GM19395 (cell line): ENCODE results near the gene PRICKLE1.

ENCODE experiments used
- ATAC-seq: cut with Tn5 transposase; IDR thresholded peaks from one replicate; pipeline ENCODE4 v1.9.1; 2021; ENCODE audit warnings: mild to moderate bottlenecking, moderate library complexity; ENCODE audit not compliant: unreplicated experiment

The PRICKLE1 gene

DNA sequence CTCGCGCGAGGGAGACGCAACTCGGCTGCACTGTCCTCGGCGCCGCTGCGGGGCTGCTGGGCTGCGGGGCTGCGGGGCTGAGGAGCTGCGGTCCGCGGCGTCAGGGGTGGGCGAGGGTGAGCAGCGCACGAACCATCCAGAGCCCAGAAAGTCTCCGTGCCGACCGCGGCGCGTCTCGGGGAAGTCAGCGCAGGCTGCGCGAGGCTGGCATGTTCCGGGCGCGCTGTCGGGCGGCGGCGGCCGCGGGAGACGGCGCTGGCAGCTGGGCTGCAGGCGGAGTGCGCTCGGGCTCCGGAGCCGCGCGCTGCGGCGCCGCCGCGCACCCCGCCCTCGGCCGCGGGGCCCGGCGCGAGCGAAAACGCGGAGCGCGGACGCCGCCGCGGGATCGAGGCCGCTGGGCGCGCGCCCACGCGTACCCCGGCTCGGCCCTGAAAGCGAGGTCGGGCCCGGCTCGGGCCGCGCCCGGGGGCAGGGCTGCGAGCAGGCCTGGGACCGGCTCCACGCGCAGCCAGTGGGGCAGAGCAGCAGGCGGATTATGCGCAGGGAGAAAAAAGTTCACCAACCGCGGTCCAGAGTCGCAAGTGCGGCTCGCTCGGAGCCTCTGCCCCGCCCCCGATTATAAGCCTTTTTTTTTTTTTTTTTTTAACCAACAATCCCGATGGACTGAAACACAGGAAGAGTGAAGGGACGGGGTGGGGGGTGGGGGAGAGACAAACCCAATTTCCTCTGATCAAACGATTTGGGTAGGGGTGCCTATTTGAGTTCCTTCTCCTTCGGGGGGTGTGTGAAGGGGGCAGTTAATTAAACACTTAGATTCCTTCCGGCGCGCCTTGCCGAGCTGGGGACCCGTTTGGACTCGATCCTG is at the start of gene PRICKLE1:
Gene PRICKLE1 (minus strand): TSS at position 282 of the 865 bp plus-strand sequence. CDS start 117,230 bp downstream, outside the sequence.
- ATAC-seq: peak; percentile 72

DNA sequence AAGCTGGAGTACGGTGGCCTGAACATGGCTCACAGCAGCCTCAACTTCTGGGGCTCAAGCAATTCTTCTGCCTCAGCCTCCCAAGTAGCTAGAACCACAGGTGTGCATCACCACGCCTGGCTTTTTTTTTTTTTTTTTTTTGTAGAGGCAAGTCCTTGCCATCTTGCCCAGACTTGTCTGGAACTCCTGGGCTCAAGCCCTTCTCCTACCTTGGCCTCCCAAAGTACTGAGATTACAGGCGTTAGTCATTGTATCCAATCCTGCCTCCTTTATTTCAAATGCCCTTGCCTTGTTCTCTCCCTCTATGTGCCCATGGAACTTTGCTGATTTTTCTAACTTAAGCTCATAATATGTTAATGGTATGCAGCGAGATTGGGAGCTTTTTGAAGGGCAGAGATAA is 49.2 kb upstream of the PRICKLE1 start:
- no peak for ATAC-seq

GRCh38 chr12:42638011-42638410 is 48.5 kb upstream of the PRICKLE1 start:
- ATAC-seq: no peak

DNA sequence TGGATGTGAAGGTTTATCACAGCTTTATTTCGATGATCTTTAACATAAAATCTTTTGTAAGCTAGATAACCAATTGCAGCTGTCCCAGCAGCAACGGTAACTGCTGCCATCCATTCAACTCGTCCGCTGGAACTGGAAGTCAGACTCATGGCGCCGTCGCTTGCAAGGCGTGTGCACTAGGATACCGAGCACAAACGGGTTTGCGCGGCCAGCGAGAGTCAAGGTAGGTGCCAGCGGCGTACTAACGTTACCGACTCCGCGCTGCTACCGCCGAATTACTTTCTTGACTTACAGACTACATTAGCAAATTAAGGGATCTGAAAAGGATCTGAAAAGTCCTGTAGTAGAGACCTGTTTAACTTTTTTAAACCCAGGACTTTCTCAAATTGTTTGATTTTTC is 47.4 kb upstream of the PRICKLE1 start:
- ATAC-seq: no peak

GRCh38 chr12:42633594-42633993 is 44.0 kb upstream of the PRICKLE1 start:
- ATAC-seq: no peak

- no peak for ATAC-seq
Observed at GRCh38 chr12:42631513-42631912, 42.0 kb upstream of the PRICKLE1 start.

DNA sequence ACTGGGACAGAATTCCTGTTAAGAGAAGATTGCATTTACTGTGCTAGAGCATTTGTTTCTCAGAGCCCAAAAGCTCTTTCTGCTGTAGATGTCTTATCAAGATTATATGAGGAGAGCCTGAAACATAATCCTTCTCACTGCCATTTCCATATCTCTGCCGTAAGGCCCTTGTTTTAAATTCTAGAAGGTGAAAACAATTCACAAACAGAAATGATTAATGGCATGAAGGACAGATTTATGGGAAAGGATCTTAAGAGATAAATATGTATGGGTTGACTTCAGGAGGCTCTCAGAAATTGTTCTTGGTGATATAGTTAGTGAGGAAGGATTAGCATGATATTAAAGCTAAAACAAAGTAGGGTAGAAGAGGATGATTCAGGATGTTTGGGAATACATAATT is 40.8 kb upstream of the PRICKLE1 start:
- ATAC-seq: no peak

DNA sequence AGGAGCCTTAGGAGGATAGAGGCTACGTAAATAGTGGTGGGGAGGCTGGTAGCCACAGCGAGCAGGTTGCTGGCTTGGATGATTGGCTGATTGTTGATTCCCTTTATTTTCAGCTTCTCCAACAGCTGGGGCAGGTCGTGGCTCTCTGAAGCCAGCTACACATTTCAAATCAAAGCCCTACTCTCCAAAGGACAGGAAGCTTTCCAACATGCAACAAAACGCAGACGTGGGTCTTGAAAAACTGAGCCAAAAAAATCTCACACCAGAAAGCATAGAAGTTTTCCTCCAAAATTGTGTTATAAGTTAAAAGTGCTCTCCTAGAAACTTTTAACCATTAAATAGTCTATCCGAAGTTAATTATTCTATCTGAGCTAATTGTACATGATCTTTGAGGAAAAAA is 37.6 kb upstream of the PRICKLE1 start:
- ATAC-seq: no peak

- no peak for ATAC-seq
Observed at GRCh38 chr12:42625611-42626010, 36.1 kb upstream of the PRICKLE1 start.

DNA sequence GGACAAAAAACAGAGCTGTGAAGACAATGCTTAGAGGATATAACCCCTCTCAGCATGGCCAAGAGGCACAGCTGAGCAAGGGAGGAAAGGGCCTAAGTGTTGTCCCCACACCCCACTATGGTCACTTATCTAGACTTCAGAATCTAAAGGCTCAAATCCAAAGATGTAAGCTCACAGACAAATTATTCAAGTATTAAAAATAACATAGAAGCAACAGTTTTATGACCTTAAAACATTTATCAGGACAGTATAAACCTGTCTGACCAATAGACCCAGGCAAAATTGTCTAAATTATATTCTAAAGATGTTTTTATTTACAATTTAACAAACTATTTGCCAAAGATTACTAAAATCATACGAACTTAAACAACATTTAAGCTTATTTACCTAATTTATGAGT is 28.1 kb upstream of the PRICKLE1 start:
- no peak for ATAC-seq

- no peak for ATAC-seq
Observed at GRCh38 chr12:42615006-42615405, 25.5 kb upstream of the PRICKLE1 start.

GRCh38 chr12:42612231-42612613 is 22.7 kb upstream of the PRICKLE1 start:
- no peak for ATAC-seq

DNA sequence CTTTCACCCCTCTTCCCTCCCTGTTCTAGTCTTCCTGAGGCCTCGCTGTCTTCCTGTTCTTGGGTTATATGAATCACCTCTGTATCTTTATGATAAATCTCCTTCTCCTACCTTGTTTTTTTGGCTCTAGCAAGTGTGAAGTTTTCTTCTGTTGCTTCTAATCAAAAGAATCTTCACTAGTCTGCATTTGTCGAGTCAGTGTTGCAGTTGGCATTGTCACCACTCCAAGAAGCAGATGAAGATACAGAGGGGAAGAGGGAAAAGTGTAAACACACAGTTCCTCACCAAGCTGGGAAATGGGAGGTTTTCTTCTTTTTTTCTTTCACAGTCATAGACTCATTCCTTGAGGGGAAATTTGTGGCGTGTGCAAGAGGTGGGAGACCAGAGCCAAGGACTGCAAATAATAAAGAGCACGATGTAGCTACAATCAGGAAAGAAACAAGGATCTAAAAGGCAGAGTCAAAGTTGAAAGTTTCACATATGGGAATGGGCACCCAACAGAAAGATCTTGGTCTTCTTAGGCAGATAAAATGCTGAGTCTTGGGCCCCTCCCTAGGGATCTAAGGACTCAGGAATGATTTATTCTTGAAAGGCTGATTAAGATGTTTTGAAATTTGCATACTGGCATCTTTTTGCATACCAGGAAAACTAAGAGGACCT is 22.2 kb upstream of the PRICKLE1 start:
- ATAC-seq: no peak

GRCh38 chr12:42609605-42610004 is 20.1 kb upstream of the PRICKLE1 start:
- ATAC-seq: no peak

DNA sequence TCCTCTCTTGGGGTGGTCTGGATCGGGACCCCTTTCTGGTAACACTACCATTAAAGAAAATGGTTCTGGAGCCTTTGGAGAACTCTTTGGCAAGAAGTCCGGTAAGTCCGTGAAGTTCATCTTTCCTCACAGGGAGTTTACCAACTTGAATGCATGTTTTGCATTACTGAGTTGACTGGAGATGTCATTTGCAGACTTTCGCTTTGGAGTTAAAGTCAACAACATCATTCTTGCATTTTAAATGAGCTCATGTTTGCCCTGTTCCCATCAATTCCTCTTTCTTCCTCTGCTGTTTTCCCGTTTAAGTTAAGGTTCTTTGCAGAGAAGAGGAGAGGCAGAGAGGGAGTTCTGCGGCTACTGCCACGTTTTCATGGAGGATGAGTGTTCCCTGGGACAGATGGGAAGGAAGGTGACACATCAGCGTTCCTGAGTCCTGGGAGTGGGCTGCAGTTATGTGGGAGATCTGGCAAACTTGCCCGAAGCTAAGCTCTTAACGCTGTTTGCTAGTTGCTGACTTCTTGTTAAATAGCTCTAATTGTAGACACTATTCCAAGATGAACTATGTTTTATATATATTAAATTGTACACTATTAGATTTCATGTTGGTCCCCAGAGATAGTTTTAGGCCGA is 18.8 kb upstream of the PRICKLE1 start:
- no peak for ATAC-seq

DNA sequence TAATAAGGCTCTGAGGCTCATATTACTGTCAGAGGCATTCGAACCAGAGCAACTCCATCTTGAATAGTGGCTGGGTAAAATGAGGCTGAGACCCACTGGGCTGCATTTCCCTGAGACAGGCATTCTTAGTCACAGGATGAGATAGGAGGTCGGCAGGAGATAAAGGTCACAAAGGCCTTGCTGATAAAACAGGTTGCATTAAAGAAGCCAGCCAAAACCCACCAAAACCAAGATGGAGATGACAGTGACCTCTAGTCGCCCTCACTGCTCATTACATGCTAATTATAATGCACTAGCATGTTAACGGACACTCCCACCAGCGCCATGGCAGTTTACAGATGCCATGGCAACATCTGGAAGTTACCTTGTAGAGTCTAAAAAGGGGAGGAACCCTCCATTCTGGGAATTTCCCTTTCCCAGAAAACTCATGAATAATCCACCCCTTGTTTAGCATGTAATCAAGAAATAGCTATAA is 18.1 kb upstream of the PRICKLE1 start:
- ATAC-seq: no peak

DNA sequence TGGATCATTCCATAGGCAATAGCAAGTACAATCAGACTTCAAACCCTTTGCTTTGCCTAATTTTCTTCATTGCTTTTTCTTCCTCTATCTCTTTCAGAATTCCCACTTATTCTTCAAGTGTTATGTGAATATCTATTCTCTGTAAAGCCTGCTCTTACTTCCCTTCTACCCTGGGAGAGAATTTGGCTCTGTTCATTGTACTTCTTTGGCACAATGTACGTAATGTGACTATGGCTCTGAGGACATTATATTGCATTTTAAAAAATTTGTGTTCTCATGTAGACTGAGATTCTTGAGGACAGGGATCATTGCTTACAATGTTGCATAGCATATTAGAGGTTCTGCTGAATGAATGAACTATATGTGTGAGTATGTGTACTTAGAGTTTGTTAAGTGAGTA is 16.9 kb upstream of the PRICKLE1 start:
- no peak for ATAC-seq

DNA sequence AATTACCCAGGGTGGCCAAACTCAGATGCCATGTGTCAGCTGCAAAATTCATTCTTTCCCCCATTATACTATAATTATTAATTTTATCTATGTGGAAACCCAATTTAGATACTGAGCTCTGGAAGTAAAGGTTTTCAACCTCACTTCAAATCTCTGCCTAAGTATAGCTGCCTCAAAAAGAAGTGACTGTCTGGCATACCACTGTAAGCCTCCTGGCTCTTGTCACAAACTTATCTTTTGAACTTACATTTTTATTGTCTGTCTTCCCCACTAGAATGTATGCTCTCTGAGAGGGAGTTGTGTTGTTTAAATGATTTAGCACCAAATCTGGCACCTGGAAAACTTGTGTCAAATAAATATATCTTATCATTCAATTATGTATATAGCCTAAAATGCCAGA is 16.1 kb upstream of the PRICKLE1 start:
- ATAC-seq: no peak

- no peak for ATAC-seq
Observed at GRCh38 chr12:42603246-42603990, 13.9 kb upstream of the PRICKLE1 start.

DNA sequence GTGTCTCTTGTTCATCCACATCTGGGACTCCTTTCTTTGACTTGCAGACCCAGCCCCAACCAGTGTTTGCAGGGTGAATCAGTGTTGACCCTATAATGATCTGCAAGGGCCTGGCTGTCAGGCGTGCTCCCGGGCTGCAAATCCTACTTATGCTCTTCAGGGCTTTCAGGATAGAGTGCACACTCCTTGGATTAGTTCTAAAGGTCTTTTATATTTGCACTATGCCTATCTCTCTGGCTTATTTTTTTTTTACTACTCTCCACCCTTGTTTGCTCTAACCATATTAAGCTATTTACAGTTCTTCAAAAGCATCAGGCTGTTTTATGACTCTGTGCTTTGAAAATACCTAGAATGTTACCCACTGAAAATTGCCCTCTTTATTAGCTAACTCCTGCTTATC is 4.3 kb upstream of the PRICKLE1 start:
- no peak for ATAC-seq

- ATAC-seq: no peak
Observed at GRCh38 chr12:42590330-42590934, 886 bp upstream of the PRICKLE1 start.
